ENCODE results near the gene GGTLC1. TPM values are rescaled to one million over a fixed set of nuclear protein-coding genes. Genes with fewer than 3 reads are reported as not detected.

The GGTLC1 gene
- total and polyA plus RNA-seq, 2 of the 8 experiments (the other 6 are each of a cell fraction or from before 2014, with no cell fraction given) = not detected

DNA sequence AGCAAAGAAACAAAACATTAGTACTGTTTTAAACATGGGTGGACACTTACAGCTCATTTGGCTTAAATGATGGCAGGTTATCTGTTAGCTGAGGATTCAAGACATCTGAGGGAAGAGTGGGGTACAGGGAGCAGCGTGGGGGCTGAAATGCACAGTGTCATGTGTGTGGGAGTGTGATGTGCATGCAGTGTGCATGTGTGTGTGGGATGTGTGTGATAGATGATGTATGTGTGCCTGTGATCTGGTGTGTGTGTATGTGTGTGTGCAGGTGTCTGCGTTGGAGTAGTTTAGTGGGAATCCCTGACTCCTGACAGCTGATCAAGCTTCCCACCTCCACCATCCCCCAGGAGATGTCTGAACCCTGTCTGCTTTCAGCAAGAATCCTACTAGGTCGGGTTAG is 25.4 kb upstream of the GGTLC1 start:
- no peak overlapping the region for H2AK5ac ChIP-seq (ENCODE audit: low read depth, low read length)
- H3K23me2 ChIP-seq (ENCODE audit: low read depth, low read length) = no peaks in the 10 kb centered on the region; the same call in 1 of the 2 replicates
- H2BK120ac ChIP-seq (replicated peaks; ENCODE audit: low read depth, low read length) = no peak overlapping the region
- 84% methylated on average over 3 of the region's 3 CpGs; no CpG with 5 or more reads in 1 of the 2 experiments for WGBS, 2 experiments (ENCODE audit: extremely low coverage in 1 of 2, insufficient coverage in 1 of 2, insufficient read length in 1 of 2, insufficient replicate concordance in 2 of 2, low coverage in 1 of 2, low lambda C conversion rate in 2 of 2, missing lambda C conversion rate in 1 of 2)
- ChIA-PET CTCF (ENCODE audit: partially characterized antibody) (interaction anchor here (1.0 to 1.4 kb wide), 4 partner anchors 12 to 221 kb away, joined by 3 to 5 read pairs (median 3); no protein-coding TSS in a partner anchor), POLR2A (ENCODE audit: partially characterized antibody) (no interaction called here)
- no peak overlapping the region for H3K9ac ChIP-seq (replicated peaks in 1 of 4; ENCODE audit: extremely low read depth in 1 of 4, low read depth in 3 of 4, low read length in 3 of 4)
- H4K8ac ChIP-seq (ENCODE audit: extremely low read depth, insufficient read depth, low read length) = no peak overlapping the region
- H3K79me1 ChIP-seq (ENCODE audit: low read depth, low read length) = no peaks in the 10 kb centered on the region
- H2BK15ac ChIP-seq (ENCODE audit: low read length) = no peak overlapping the region
- no peak overlapping the region for H3K4ac ChIP-seq (replicated peaks; ENCODE audit: insufficient read length, low read depth, low read length)
- peaks cover 0 to 2% of the 10 kb centered on the region in 2 experiments for H4K20me1 ChIP-seq (replicated peaks in 1 of 2; ENCODE audit: control insufficient read depth in 1 of 2, insufficient read depth in 2 of 2, low read length in 2 of 2)
- H3K9me3 ChIP-seq (ENCODE audit: insufficient read depth in 2 of 2, low read depth in 1 of 2, low read length in 1 of 2) = no peaks in the 10 kb centered on the region
- H3K56ac ChIP-seq (replicated peaks; ENCODE audit: insufficient read length, low read depth, low read length) = no peak overlapping the region
- no peak overlapping the region for H2AFZ ChIP-seq (ENCODE audit: low read length)
- H3K18ac ChIP-seq (ENCODE audit: extremely low read depth, low read length) = no peak overlapping the region
- H3K27me3 ChIP-seq (replicated peaks in 1 of 4; ENCODE audit: control insufficient read depth in 3 of 4, extremely low read depth in 1 of 4, insufficient read depth in 3 of 4, low read length in 3 of 4) = no peaks in the 10 kb centered on the region; a peak in 1 of 7 replicates
- no peak overlapping the region for H4K5ac ChIP-seq (ENCODE audit: insufficient read length, low read depth, low read length)
- H3K14ac ChIP-seq (ENCODE audit: insufficient read length) = no peak overlapping the region
- H3K27ac ChIP-seq (ENCODE audit: low read depth, low read length) = no peak overlapping the region
- H3K4me1 ChIP-seq (replicated peaks in 1 of 4; ENCODE audit: control insufficient read depth in 3 of 4, insufficient read depth in 4 of 4, low read length in 3 of 4) = no peaks in the 10 kb centered on the region; a peak in 1 of 7 replicates
- H3K23ac ChIP-seq (ENCODE audit: insufficient read length) = no peak overlapping the region
- FAIRE-seq (no peak), DNase-seq (ENCODE audit: low read depth in 1 of 2, low spot score in 2 of 2) (no peak)
- no peak overlapping the region for H2BK12ac ChIP-seq (ENCODE audit: low read depth, low read length)
- H4K91ac ChIP-seq (replicated peaks; ENCODE audit: insufficient read length, low read length) = no peak overlapping the region
- no peak for TF ChIP-seq POLR2AphosphoS5 (IDR thresholded peaks at IDR 0.05; ENCODE audit: low read depth, low read length)
- no peak for TF ChIP-seq CHD2 (IDR thresholded peaks at IDR 0.05; ENCODE audit: low read length)
- no peak for TF ChIP-seq POU5F1 (IDR thresholded peaks at IDR 0.05; ENCODE audit: low read depth, low read length)
- H3K36me3 ChIP-seq (ENCODE audit: control insufficient read depth in 2 of 4, insufficient read depth in 4 of 4, low read length in 3 of 4) = no peaks in the 10 kb centered on the region
- no peak overlapping the region for H3K4me3 ChIP-seq (ENCODE audit: extremely low read depth in 1 of 4, insufficient read depth in 2 of 4, low read depth in 3 of 4, low read length in 4 of 4)
- no peaks in the 10 kb centered on the region for H3K79me2 ChIP-seq (ENCODE audit: control insufficient read depth in 1 of 2, insufficient read depth in 2 of 2, low read length in 2 of 2)
- H2BK5ac ChIP-seq (ENCODE audit: low read depth, low read length) = no peak overlapping the region
- H2BK20ac ChIP-seq (ENCODE audit: low read length) = no peak overlapping the region
- H3K4me2 ChIP-seq (ENCODE audit: insufficient read depth in 1 of 2, low read depth in 2 of 2, low read length in 2 of 2) = no peak overlapping the region

All from H1 (cell line).